ENCODE results near the gene ZFAND3.

- TF ChIP-seq SUZ12 (IDR thresholded peaks at IDR 0.05; ENCODE audit: extremely low read depth, insufficient read depth, insufficient read length) (no peak), YY1 (IDR thresholded peaks at IDR 0.05; ENCODE audit: insufficient read depth, insufficient read length) (no peak)
These were observed 367.8 kb downstream of the ZFAND3 start for GRCh38 chr6:38187325-38187724.

All from NT2/D1 (cell line).